Testis (tissue), 3 donors: ENCODE measurements around the gene CNKSR1. TPM values are rescaled to one million over a fixed set of nuclear protein-coding genes. Genes with fewer than 3 reads are reported as not detected.
A peak's percentile ranks its signal among the peaks of the same experiment; 100 is the strongest.
"Not testable (repeated sequence)": the region's sequence is repeated elsewhere in the genome, so short reads cannot be mapped to it uniquely, and the experiment has no call there.

Experiments used
- DNase-seq: peaks from one replicate; pipeline ENCODE4 v3.0.0-alpha.2; 2019
- H3K27ac ChIP-seq, 2 donors: fragments of 200-600 bp; sonication (generic); one replicate each; pipeline ENCODE4 v1.5.1; 2019
- H3K27me3 ChIP-seq: fragments of 200-600 bp; sonication (generic); one replicate; pipeline ENCODE4 v1.5.1; 2019
- H3K36me3 ChIP-seq: fragments of 200-600 bp; sonication (generic); one replicate; pipeline ENCODE4 v1.5.1; 2017; ENCODE audit warnings: low read depth; ENCODE audit errors: missing control alignments
- H3K4me1 ChIP-seq: fragments of 200-600 bp; sonication (generic); one replicate; pipeline ENCODE4 v1.5.1; 2019
- H3K4me3 ChIP-seq, 2 donors: fragments of 200-600 bp; sonication (generic); one replicate each; pipeline ENCODE4 v1.5.1; 2017 to 2019
- H3K9me3 ChIP-seq: fragments of 200-600 bp; sonication (generic); one replicate; pipeline ENCODE4 v1.5.1; 2017
- CTCF ChIP-seq, 3 experiments: fragments of 450-650 bp in 2 of 3; fragments of 200-600 bp in 1 of 3; sonication (generic) in 1 of 3; IDR thresholded peaks; one replicate each; pipeline ENCODE4 v1.5.1; 2016 to 2019; ENCODE audit warnings: antibody characterized with exemption in 3 of 3, mild to moderate bottlenecking in 2 of 3, moderate library complexity in 1 of 3
- POLR2A ChIP-seq: fragments of 450-650 bp; IDR thresholded peaks from one replicate; pipeline ENCODE4 v1.6.1; 2017; ENCODE audit warnings: antibody characterized with exemption, mild to moderate bottlenecking, moderate library complexity
- WGBS, 2 donors: methylation state at CpG; one replicate each; pipeline ENCODE4 v1.1.5; 2018; 5-methylcytosine and 5-hydroxymethylcytosine counted together
- intact Hi-C: fragments of 100-400 bp; cut with DNase I; formaldehyde crosslinking; loops from one replicate; pipeline ENCODE4 v1.15.1; 2023; ENCODE audit warnings: low total_unique reads
- polyA plus RNA-seq: library from polyadenylated mRNA; stranded (reverse); fragments of 350-450 nt; fragmentation: Illumina TruSeq; extraction: RNeasy Lipid Tissue Mini Kit (QIAGEN cat#74804); gene quantifications from one replicate; pipeline ENCODE4 v1.2.3, GENCODE V29; 2014; ENCODE audit warnings: low read depth, low replicate concordance; ENCODE audit not compliant: insufficient read depth
- total RNA-seq, 2 donors: library from RNA; depleted of rRNA; stranded (reverse); fragments of >200 nt; gene quantifications; one replicate each; pipeline ENCODE4 v1.2.3, GENCODE V29; 2016

The CNKSR1 gene
- total and polyA plus RNA-seq, 3 donors from 2014 or later, result 2.7 to 9.6 (median 7.6) TPM

DNA sequence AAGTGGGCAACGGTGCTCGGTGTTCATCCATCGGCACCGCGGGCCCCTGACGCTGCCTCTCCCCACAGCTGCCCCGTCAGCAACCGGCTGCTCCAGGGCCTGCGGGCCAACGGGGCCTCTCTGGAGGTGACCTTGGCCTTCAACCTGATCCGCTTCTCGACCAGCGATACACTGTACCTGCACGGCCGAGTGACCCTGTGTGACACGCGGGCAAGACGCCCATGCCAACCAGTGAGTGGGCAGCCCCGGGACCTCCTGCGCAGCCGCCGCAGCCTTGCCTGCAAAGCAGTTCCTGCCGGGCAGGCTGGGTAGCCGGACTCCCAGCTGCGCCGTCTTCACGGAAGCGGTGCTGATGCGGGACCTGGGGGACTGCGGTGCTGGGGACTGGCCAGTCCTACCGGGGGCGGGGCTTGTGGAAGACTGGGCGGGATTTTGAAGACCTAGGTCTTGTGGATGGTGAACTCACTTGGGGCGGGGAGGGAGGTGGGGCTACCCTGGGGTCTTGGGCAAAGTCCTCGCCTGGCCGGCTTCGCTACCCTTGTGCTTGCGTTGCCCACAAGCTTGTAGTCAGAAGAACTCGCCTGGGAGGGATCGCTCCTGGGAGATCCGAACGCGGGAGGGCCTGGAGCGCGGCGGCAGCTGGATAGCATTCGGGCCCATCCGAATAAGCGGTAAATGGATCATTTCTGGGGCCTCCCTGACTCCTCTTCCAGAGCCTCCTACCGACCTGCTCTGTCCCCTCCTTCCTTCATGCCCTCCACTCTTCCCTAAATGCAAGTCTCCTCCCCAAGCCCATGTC is 47.9 kb downstream of the CNKSR1 start:
- no peaks in the 10 kb centered on the region for H3K36me3 ChIP-seq
- no peak for TF ChIP-seq CTCF (IDR thresholded peaks at IDR 0.05)
- TF ChIP-seq POLR2A, result no peak
- WGBS, 2 donors, result 3 to 6% methylated on average over 11 to 45 of the region's 50 CpGs
- peaks cover 5% of the 10 kb centered on the region for H3K4me1 ChIP-seq
- H3K27ac ChIP-seq, result no peak overlapping the region
- peak overlapping the region; percentile 37 to 62 for H3K4me3 ChIP-seq
- DNase-seq, result peak; percentile 76
- intact Hi-C loops, result no loop called here
- H3K27me3 ChIP-seq, result no peaks in the 10 kb centered on the region
- no peaks in the 10 kb centered on the region for H3K9me3 ChIP-seq

DNA sequence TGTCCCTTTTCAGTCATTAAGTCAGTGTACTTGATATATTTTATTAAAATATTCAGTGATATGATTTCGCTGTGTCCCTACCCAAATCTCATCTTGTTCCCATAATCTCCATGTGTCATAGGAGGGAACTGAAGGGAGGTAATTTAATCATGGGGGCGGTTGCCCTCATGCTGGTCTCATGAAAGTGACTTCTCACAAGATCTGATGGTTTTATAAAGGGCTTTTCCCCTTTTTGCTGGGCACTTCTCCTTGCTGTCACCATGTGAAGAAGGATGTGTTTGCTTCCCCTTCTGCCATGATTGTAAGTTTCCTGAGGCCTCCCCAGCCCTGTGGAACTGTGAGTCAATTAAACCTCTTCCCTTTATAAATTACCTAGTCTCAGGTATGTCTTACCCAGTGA is 53.4 kb downstream of the CNKSR1 start:
- H3K9me3 ChIP-seq, intact Hi-C loops, DNase-seq, H3K36me3 ChIP-seq, H3K27me3 ChIP-seq, H3K27ac ChIP-seq, H3K4me3 ChIP-seq, H3K4me1 ChIP-seq: not testable (repeated sequence)
- WGBS, 2 donors, result 81 to 84% methylated on average over 2 of the region's 2 CpGs

- H3K27me3 ChIP-seq, result no peaks in the 10 kb centered on the region
- TF ChIP-seq POLR2A (peak; percentile 23), CTCF (IDR thresholded peaks at IDR 0.05) (peak; percentile 61 to 87 (median 82))
- H3K36me3 ChIP-seq, result no peaks in the 10 kb centered on the region
- DNase-seq, result peak; percentile 99
- H3K27ac ChIP-seq, result peak within 1 kb of the TSS; percentile 78 to 91
- no peaks in the 10 kb centered on the region for H3K4me1 ChIP-seq
- intact Hi-C loops, result no loop called here
- H3K4me3 ChIP-seq, result peak within 1 kb of the TSS; percentile 67 to 69
- WGBS, 2 donors, result 0% methylated on average over 51 to 71 of the region's 73 CpGs
- no peaks in the 10 kb centered on the region for H3K9me3 ChIP-seq
Measured at GRCh38 chr1:26233903-26234643, 56.8 kb downstream of the CNKSR1 start, which contains the start of gene CEP85. CEP85 (plus strand) TSS chr1:26234200; CDS start chr1:26239784, 5,584 bp downstream.

DNA sequence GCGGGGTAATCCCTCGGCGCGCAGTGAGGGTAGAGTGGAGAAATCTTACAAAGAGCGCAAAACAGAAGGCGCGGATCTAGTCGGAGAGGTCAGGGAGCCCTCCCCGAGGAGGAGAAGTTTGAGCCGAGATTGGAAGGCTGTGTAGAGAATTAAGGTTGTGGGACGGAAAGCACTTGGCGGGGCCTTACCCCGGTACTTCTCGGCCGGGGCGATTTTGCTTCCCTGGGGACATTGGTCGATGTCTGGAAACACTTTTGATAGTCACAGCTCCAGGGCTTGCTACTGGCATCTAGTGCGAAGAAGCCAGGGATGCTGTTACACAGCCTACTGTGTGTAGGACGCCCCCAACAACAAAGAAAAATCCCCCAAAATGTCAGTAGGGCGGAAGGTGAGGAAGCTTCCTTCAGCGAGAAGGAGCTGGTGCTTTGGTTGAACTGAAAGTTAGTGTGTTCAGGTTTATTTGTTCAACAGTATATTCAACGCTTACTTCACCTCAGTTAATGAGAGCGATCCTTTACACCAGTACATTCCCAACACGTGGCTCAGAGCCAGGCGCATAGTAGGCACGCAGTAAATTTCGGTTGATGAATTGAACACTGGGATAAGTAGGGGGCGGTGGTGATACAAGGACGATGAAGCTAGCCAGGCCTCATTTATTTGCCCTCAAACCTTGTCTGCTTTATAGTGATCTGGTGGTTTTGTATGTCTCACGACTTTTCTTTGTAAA is 57.5 kb downstream of the CNKSR1 start:
- no peaks in the 10 kb centered on the region for H3K36me3 ChIP-seq
- no peaks in the 10 kb centered on the region for H3K9me3 ChIP-seq
- H3K27me3 ChIP-seq, result no peaks in the 10 kb centered on the region
- 2 to 6% methylated on average over 30 of the region's 30 CpGs for WGBS, 2 donors
- TF ChIP-seq CTCF (IDR thresholded peaks at IDR 0.05) (no peak), POLR2A (no peak)
- no peaks in the 10 kb centered on the region for H3K4me1 ChIP-seq
- DNase-seq, result no peak
- peak overlapping the region; percentile 78 to 91 for H3K27ac ChIP-seq
- intact Hi-C loops, result no loop called here
- H3K4me3 ChIP-seq, result peak overlapping the region; percentile 67 to 69
